Activated CD8-positive, alpha-beta memory T cell treated with anti-CD3 and anti-CD28 coated beads, Interleukin-2, amount 10 ng/mL, durations not matched to agents 7 days and 5 days (primary cell): Measurements from ENCODE around the gene FIGNL2. TPM values are rescaled to one million over a fixed set of nuclear protein-coding genes. Genes with fewer than 3 reads are reported as not detected.

ENCODE experiments used
- ATAC-seq: fragments of 150-1000 bp; cut with Tn5 transposase; one replicate; pipeline ENCODE4 v1.10.0; 2021; ENCODE audit warnings: moderate library complexity
- CTCF ChIA-PET: fragments of 350-600 bp; sonication (Branson Sonifier 250); formaldehyde crosslinking; loops from one replicate; lab custom pipeline; 2021; ENCODE audit warnings: antibody characterized with exemption; lab: Charles Lee
- DNase-seq: peaks from one replicate; pipeline ENCODE4 v3.0.0-alpha.2; 2020
- H3K27ac Mint-ChIP-seq: one replicate; pipeline ENCODE4 v1.8.0; 2021; ENCODE audit warnings: mild to moderate bottlenecking, mixed read lengths
- H3K27me3 Mint-ChIP-seq: one replicate; pipeline ENCODE4 v1.8.0; 2021; ENCODE audit warnings: mixed read lengths
- H3K36me3 Mint-ChIP-seq: one replicate; pipeline ENCODE4 v1.8.0; 2021; ENCODE audit warnings: mild to moderate bottlenecking, mixed read lengths
- H3K4me1 Mint-ChIP-seq: one replicate; pipeline ENCODE4 v1.8.0; 2021; ENCODE audit warnings: mixed read lengths
- H3K4me3 Mint-ChIP-seq: one replicate; pipeline ENCODE4 v1.8.0; 2021; ENCODE audit warnings: mild to moderate bottlenecking, moderate library complexity, mixed read lengths
- H3K9me3 Mint-ChIP-seq: one replicate; pipeline ENCODE4 v1.8.0; 2022; ENCODE audit warnings: low read depth, mixed read lengths
- total RNA-seq, 2 experiments: library from RNA; stranded (reverse); gene quantifications; one replicate each; pipeline ENCODE4 v1.2.3, GENCODE V29; 2021

FIGNL2 gene
- total RNA-seq, 2 experiments from 2014 or later: 0.40 to 0.73 TPM

DNA sequence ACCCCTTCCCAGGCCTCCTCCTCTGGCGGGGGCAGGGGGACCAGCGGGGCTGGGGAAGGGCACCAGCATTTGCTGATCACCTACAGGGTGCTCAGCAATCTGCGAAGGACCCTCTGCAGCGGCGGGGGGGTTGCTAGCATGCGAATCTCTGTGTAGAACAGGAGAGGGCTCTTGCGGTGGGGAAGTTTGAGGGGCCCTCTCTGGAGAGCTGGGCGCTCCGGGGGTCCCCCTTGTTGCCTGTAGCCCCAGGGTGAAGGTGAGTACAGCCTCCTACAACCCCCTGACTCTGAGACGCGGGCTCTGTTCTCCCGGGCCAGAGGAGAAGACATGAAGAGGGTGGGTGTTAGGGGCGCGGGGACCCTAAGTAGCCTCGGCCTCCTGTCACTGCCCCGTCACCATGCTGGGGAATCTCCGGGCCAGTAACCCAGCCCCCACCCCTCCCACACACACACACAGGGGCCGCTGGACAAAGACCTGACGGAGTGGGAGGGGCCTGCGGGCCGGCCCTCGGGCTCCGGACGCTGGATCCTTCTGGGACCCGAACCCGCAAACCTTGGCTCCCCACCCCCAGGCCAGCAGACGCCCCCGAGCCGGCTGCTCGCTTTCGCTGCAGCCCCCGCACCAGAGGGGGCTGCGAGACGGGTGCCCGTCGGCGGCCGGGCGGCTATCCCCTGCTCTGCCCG is 734 bp downstream of the FIGNL2 start:
- H3K27me3 Mint-ChIP-seq: peaks cover 72% of the 10 kb centered on the region
- ATAC-seq (no peak), DNase-seq (no peak)
- H3K36me3 Mint-ChIP-seq: no peaks in the 10 kb centered on the region
- CTCF ChIA-PET: no interaction called here
- H3K4me1 Mint-ChIP-seq: peaks cover 12% of the 10 kb centered on the region
- H3K9me3 Mint-ChIP-seq: no peaks in the 10 kb centered on the region
- H3K27ac Mint-ChIP-seq: no peak overlapping the region
- H3K4me3 Mint-ChIP-seq: no peak overlapping the region

DNA sequence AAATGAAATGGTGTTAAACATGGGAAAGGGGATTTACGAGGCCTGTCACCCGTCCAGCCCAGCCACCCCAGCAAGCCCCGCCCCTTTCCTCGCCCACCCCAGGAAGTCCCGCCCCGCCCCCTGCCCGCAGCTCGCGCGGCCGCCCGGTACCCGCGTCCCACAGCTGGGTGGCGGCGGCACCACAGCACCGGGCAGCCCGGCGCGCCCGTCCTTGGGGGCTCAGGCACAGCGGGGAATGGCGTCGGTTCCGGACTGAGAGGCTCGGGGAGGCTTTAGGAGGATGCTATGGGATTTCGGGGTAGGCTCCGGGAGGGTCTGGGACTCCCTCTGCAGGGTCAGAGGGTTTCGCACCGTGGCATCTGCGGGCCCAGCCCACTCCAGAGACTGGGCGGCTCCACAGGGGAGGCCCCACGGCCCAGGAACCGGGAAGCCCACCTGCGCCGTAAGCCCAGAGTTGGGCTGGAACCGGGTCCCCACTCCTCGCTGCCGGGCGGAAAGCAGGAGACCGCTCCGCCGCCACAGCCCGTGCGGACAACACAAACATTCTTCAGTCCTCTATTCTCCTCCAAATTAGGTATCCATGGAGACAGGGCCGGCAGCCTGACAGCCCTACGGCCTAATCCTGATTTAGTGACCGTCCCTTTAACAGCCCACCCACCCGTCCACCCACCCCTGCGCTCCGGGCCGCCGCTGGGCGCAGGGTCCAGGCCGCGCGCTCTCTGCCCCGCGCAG is 1.4 kb downstream of the FIGNL2 start:
- H3K9me3 Mint-ChIP-seq: no peaks in the 10 kb centered on the region
- peaks cover 11% of the 10 kb centered on the region for H3K4me1 Mint-ChIP-seq

DNA sequence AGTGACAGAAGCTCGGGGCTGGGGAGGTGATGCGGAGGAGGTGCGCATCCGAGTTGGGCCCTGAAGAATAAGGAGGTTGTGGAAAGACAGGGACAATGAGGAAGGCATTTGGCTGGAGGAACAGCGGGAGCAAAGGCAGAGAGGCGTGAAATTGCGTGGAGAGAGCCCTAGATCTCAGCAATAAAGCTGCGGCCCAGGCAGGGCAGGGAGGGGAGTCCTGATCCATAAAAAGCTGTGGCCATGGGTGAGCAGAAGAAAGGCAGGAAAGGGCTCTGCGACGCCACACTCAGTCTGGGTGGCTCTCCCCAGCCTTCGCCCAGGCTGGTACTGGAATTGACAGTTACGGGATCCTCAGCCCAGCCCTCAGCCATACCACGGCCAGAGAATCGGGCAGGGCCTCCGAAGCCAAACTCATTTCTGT is 2.2 kb downstream of the FIGNL2 start:
- Mint-ChIP-seq H3K36me3 (no peaks in the 10 kb centered on the region), H3K27ac (no peak overlapping the region), H3K9me3 (no peaks in the 10 kb centered on the region), H3K27me3 (peaks cover 66% of the 10 kb centered on the region), H3K4me1 (peaks cover 4% of the 10 kb centered on the region), H3K4me3 (peak overlapping the region; percentile 6)
- ATAC-seq (no peak), DNase-seq (no peak)
- CTCF ChIA-PET: interaction anchor here (1.0 kb wide), 1 partner anchor 29 kb away, joined by 3 read pairs; no protein-coding TSS in a partner anchor

More for the DNA sequence above, 1.4 kb downstream of the FIGNL2 start:
- Mint-ChIP-seq H3K27ac (no peak overlapping the region), H3K27me3 (peaks cover 66% of the 10 kb centered on the region), H3K36me3 (no peaks in the 10 kb centered on the region), H3K4me3 (peak overlapping the region; percentile 38)
- DNase-seq (peak; percentile 44), ATAC-seq (peak; percentile 56)
- CTCF ChIA-PET: no interaction called here

DNA sequence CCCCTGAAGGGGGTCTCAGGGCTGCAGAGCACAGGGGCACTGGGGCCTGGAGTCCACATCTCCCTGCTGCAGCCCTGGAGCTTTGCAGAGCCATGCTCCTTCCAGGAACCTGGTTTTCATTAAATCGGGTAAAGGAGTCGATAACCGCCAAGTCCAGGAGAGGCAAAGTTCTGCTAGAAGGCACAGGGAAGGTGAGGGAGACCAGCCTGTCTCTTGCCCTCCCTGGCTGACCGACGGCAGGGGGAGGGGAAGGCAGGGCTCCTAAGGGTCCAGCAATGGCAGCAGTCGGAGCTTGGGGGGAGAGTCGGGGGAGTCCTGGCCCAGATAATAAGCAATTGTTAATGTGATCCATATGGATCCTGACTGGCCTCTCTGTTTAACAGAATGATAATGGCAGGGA is 3.0 kb downstream of the FIGNL2 start:
- Mint-ChIP-seq H3K36me3 (no peaks in the 10 kb centered on the region), H3K27me3 (peaks cover 60% of the 10 kb centered on the region), H3K4me3 (no peak overlapping the region), H3K27ac (no peak overlapping the region), H3K4me1 (peaks cover 2% of the 10 kb centered on the region), H3K9me3 (no peaks in the 10 kb centered on the region)
- CTCF ChIA-PET: interaction anchor here (1.0 kb wide), 1 partner anchor 30 kb away, joined by 3 read pairs; no protein-coding TSS in a partner anchor
- no peak for ATAC-seq
- DNase-seq: no peak

GRCh38 chr12:51844854-51845253 is 3.7 kb downstream of the FIGNL2 start:
- Mint-ChIP-seq H3K36me3 (no peaks in the 10 kb centered on the region), H3K27ac (no peak overlapping the region), H3K4me3 (no peak overlapping the region), H3K9me3 (no peaks in the 10 kb centered on the region), H3K27me3 (peaks cover 61% of the 10 kb centered on the region), H3K4me1 (peaks cover 2% of the 10 kb centered on the region)
- DNase-seq (no peak), ATAC-seq (no peak)
- CTCF ChIA-PET: no interaction called here

DNA sequence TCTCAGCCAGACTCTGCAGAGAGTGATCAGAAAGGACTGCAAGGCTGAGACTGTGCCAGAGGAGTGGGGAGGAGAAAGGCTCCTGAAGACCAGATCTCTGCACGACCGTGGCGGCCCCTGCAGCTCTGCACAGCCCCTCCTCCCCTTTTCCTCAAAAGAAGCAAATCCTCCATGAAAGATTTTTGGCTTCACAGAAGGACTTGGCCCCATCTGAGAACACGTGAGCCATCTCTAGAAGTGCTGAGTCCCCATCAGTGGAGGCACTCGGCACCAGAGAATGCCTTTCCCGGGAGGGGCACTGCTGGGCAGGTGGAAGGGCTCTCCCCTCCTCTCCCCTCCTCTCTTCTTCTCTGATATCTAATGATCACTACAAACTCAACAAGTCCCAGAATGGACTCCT is 6.8 kb downstream of the FIGNL2 start:
- no peak overlapping the region for H3K27ac Mint-ChIP-seq
- ATAC-seq (no peak), DNase-seq (no peak)
- no peaks in the 10 kb centered on the region for H3K9me3 Mint-ChIP-seq
- CTCF ChIA-PET: no interaction called here
- peaks cover 1% of the 10 kb centered on the region for H3K4me1 Mint-ChIP-seq
- H3K27me3 Mint-ChIP-seq: peaks cover 61% of the 10 kb centered on the region
- H3K4me3 Mint-ChIP-seq: no peak overlapping the region
- no peaks in the 10 kb centered on the region for H3K36me3 Mint-ChIP-seq

GRCh38 chr12:51840966-51841365 is 7.6 kb downstream of the FIGNL2 start:
- H3K27me3 Mint-ChIP-seq: peaks cover 53% of the 10 kb centered on the region
- DNase-seq (no peak), ATAC-seq (no peak)
- CTCF ChIA-PET: no interaction called here
- no peaks in the 10 kb centered on the region for H3K4me1 Mint-ChIP-seq
- H3K27ac Mint-ChIP-seq: no peak overlapping the region
- H3K4me3 Mint-ChIP-seq: no peak overlapping the region
- no peaks in the 10 kb centered on the region for H3K36me3 Mint-ChIP-seq
- no peaks in the 10 kb centered on the region for H3K9me3 Mint-ChIP-seq

GRCh38 chr12:51839310-51839947 is 9.1 kb downstream of the FIGNL2 start:
- Mint-ChIP-seq H3K4me3 (no peak overlapping the region), H3K36me3 (no peaks in the 10 kb centered on the region), H3K4me1 (no peaks in the 10 kb centered on the region), H3K27ac (no peak overlapping the region), H3K9me3 (no peaks in the 10 kb centered on the region), H3K27me3 (peaks cover 46% of the 10 kb centered on the region)
- DNase-seq (no peak), ATAC-seq (no peak)
- CTCF ChIA-PET: no interaction called here

DNA sequence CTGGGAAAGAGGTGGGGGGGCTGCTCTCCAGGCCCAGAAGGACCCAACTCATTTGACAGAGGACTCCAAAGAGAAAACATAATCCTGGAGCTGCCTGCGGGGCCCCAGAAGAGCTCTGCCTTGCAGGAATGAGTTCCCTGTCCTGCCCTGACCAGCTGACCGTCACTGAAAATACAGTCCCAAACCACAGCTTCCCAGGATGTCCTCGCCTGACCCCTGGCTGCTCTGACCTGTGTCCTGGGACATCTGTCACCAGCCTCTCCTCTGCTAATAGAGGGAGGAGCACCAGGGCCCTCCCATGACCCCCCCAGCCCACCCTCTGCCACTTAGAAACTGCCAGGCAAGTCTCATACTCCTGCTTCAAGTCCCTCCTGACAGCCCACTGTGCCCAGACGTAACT is 9.8 kb downstream of the FIGNL2 start:
- ATAC-seq (no peak), DNase-seq (no peak)
- Mint-ChIP-seq H3K9me3 (no peaks in the 10 kb centered on the region), H3K27ac (no peak overlapping the region), H3K4me1 (no peaks in the 10 kb centered on the region), H3K4me3 (no peak overlapping the region), H3K27me3 (peaks cover 44% of the 10 kb centered on the region), H3K36me3 (no peaks in the 10 kb centered on the region)
- CTCF ChIA-PET: interaction anchor here (1.2 kb wide), 1 partner anchor 9 kb away, joined by 4 read pairs; no protein-coding TSS in a partner anchor

DNA sequence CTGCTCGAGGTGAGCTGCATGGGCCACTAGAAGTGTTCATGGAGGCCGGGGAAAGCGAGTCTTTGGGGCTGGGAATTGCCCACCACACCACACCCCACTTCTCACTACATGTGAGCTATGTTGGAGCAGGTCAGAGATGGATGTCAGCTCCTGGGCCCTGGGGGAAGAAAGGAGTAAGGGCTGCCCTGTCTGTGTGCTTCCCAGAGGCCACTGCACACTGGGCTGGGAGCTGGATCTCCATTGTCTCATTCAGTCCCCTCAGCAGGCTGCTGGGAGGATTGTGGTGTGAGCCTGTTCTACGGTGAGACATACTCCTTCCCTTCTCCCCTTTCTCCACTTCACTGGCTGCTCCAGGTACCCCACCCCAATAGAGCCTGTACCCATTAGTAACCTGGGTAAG is 10.5 kb downstream of the FIGNL2 start:
- no peaks in the 10 kb centered on the region for H3K36me3 Mint-ChIP-seq
- no peak for DNase-seq
- no peak for ATAC-seq
- H3K9me3 Mint-ChIP-seq: no peaks in the 10 kb centered on the region
- H3K27ac Mint-ChIP-seq: no peak overlapping the region
- H3K4me3 Mint-ChIP-seq: no peak overlapping the region
- H3K4me1 Mint-ChIP-seq: peaks cover 5% of the 10 kb centered on the region
- H3K27me3 Mint-ChIP-seq: peaks cover 47% of the 10 kb centered on the region
- CTCF ChIA-PET: interaction anchor here (1.2 kb wide), 1 partner anchor 9 kb away, joined by 4 read pairs; no protein-coding TSS in a partner anchor

DNA sequence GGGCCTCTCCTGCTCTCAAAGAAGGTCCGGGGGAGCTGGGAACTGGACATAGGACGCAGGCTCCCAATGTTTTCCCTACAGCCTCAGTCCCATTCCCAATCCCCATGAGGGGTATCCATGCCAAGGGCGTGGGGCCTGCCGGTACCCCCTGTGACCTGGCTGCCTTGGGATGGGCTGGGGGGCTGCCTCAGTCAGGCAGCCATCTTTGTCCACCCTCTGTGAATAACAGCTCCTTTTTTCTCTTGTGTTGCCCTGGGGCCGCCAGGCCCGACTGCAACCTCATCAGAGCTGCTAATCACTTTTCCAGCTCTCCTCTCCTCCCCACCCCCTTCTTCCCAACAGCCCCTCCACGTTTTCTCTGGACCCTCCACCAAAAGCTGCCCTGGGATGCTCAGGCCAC is 11.2 kb downstream of the FIGNL2 start:
- Mint-ChIP-seq H3K36me3 (no peaks in the 10 kb centered on the region), H3K27me3 (peaks cover 50% of the 10 kb centered on the region), H3K9me3 (no peaks in the 10 kb centered on the region), H3K27ac (no peak overlapping the region), H3K4me3 (no peak overlapping the region), H3K4me1 (peaks cover 12% of the 10 kb centered on the region)
- ATAC-seq (no peak), DNase-seq (no peak)
- CTCF ChIA-PET: no interaction called here

DNA sequence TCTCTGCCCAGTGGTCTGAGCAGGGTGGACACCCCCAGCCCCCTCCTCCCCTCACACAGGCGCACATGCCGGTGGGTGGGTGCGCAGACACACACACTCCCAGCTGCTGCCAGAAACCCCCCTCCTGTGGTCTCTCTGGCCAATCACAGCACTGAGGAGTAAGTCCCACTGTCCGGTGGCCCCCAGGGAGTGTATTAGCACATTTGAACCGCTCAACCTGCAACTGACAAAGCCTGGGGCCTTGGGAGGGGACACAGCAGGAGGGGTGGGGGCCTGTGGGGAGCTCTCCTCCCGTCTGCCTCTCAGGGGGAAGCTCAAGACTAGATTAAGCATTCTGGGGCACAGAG is 11.7 kb downstream of the FIGNL2 start:
- no peak overlapping the region for H3K27ac Mint-ChIP-seq
- ATAC-seq (no peak), DNase-seq (no peak)
- no peaks in the 10 kb centered on the region for H3K36me3 Mint-ChIP-seq
- peaks cover 13% of the 10 kb centered on the region for H3K4me1 Mint-ChIP-seq
- H3K27me3 Mint-ChIP-seq: peaks cover 51% of the 10 kb centered on the region
- H3K4me3 Mint-ChIP-seq: no peak overlapping the region
- CTCF ChIA-PET: no interaction called here
- no peaks in the 10 kb centered on the region for H3K9me3 Mint-ChIP-seq

- DNase-seq: no peak
- Mint-ChIP-seq H3K4me3 (no peak overlapping the region), H3K27me3 (peaks cover 53% of the 10 kb centered on the region), H3K36me3 (no peaks in the 10 kb centered on the region), H3K27ac (no peak overlapping the region), H3K9me3 (no peaks in the 10 kb centered on the region), H3K4me1 (peaks cover 13% of the 10 kb centered on the region)
- CTCF ChIA-PET: interaction anchor here (0.7 to 0.9 kb wide), 2 partner anchors 39 to 195 kb away, joined by 3 read pairs; no protein-coding TSS in a partner anchor
- ATAC-seq: no peak
Measured at GRCh38 chr12:51836041-51836826, 12.3 kb downstream of the FIGNL2 start.
